SK-N-SH treated with all-trans-retinoic acid at 6 μM for 48 hours (cell line): ENCODE results near the gene TWNK.

Source experiments
- BACH2 ChIP-seq: fragments of 250-450 bp; sonication (Bioruptor Pico); IDR thresholded peaks from 2 replicates; pipeline ENCODE4 v1.9.0; 2021; ENCODE audit warnings: mild to moderate bottlenecking, borderline replicate concordance
- RARB ChIP-seq: fragments of 250-450 bp; sonication (Bioruptor Pico); IDR thresholded peaks from 2 replicates; pipeline ENCODE4 v1.8.0; 2021; ENCODE audit warnings: mild to moderate bottlenecking, moderate library complexity
- ZFP3 ChIP-seq: fragments of 250-450 bp; sonication (Bioruptor Pico); IDR thresholded peaks from 2 replicates; pipeline ENCODE4 v1.5.0; 2020; ENCODE audit warnings: mild to moderate bottlenecking, moderate library complexity

- TF ChIP-seq RARB (no peak), BACH2 (CRISPR knock-in tag) (no peak), ZFP3 (no peak)
Observed at GRCh38 chr10:100986952-100987684, at the start of gene TWNK, which contains the start of gene MRPL43.
